ENCODE measurements around the gene TRHDE. TPM values are rescaled to one million over a fixed set of nuclear protein-coding genes. Genes with fewer than 3 reads are reported as not detected.

Gene TRHDE
- polyA plus RNA-seq, 1 donor from 2014 or later = 20.6 TPM

DNA sequence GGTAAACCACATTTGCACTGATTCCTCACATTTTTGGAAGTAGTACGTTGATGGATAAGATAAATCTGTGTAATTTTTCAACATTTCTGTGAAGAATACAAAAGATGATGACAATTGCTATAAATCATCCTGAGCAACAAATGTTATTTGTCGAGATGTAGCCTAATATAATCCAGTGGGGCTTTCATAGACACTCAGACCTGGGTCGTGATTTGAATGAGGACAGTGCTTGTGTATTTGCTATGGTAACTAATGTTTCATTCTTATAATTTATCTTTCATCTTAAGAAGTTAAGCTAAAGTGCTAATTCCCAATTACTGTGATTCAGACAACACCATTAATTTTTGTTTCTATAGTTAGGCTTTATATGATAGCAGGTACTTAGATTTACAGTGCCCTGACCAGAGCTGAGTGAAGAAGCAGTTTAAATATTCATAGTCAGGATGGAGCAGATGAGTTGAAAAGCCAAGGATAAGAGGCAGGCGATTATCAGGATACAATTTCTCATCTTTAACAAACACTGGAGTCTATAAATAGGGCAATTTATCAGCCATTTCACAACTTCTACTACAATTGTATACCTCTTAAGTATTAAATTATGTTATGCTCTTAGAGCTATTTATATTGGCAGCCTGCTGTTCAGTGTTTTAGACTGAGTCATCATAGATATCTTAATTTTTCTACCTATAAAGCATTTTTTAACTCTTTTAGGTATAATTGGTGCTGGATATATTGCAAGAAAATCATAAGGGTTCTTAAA lies 359.9 kb downstream of the TRHDE start:
- H3K9ac ChIP-seq (ENCODE audit: low read length) = no peak overlapping the region
- no peak overlapping the region for H3K4me3 ChIP-seq (ENCODE audit: low read length)
- no peaks in the 10 kb centered on the region for H3K9me3 ChIP-seq (ENCODE audit: low read length)
- no peak overlapping the region for H2AFZ ChIP-seq (ENCODE audit: low read depth, low read length)
- H3K79me2 ChIP-seq (replicated peaks; ENCODE audit: insufficient read depth, low read length) = no peaks in the 10 kb centered on the region
- H3F3A ChIP-seq (ENCODE audit: insufficient read depth, low read length, poor library complexity, severe bottlenecking) = no peaks in the 10 kb centered on the region
- H3K27ac ChIP-seq (ENCODE audit: low read length) = no peak overlapping the region
- TF ChIP-seq, protein P1, sequence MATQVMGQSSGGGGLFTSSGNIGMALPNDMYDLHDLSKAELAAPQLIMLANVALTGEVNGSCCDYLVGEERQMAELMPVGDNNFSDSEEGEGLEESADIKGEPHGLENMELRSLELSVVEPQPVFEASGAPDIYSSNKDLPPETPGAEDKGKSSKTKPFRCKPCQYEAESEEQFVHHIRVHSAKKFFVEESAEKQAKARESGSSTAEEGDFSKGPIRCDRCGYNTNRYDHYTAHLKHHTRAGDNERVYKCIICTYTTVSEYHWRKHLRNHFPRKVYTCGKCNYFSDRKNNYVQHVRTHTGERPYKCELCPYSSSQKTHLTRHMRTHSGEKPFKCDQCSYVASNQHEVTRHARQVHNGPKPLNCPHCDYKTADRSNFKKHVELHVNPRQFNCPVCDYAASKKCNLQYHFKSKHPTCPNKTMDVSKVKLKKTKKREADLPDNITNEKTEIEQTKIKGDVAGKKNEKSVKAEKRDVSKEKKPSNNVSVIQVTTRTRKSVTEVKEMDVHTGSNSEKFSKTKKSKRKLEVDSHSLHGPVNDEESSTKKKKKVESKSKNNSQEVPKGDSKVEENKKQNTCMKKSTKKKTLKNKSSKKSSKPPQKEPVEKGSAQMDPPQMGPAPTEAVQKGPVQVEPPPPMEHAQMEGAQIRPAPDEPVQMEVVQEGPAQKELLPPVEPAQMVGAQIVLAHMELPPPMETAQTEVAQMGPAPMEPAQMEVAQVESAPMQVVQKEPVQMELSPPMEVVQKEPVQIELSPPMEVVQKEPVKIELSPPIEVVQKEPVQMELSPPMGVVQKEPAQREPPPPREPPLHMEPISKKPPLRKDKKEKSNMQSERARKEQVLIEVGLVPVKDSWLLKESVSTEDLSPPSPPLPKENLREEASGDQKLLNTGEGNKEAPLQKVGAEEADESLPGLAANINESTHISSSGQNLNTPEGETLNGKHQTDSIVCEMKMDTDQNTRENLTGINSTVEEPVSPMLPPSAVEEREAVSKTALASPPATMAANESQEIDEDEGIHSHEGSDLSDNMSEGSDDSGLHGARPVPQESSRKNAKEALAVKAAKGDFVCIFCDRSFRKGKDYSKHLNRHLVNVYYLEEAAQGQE (IDR thresholded peaks at IDR 0.05; ENCODE audit: borderline replicate concordance) = no peak
- TF ChIP-seq POLR2AphosphoS5 (IDR thresholded peaks at IDR 0.05) (no peak), RAD21 (conservative IDR thresholded peaks at IDR 0.05) (no peak), TAF1 (IDR thresholded peaks at IDR 0.05; ENCODE audit: low read depth) (no peak), MXI1 (conservative IDR thresholded peaks at IDR 0.05; ENCODE audit: poor library complexity, severe bottlenecking) (no peak), EP300 (conservative IDR thresholded peaks at IDR 0.05; ENCODE audit: poor library complexity, severe bottlenecking) (no peak), EZH2 (IDR thresholded peaks at IDR 0.05; ENCODE audit: borderline replicate concordance, insufficient read depth, low read length, poor library complexity, severe bottlenecking) (no peak), SMC3 (conservative IDR thresholded peaks at IDR 0.05; ENCODE audit: poor library complexity) (no peak)
- TF ChIP-seq, protein P2, sequence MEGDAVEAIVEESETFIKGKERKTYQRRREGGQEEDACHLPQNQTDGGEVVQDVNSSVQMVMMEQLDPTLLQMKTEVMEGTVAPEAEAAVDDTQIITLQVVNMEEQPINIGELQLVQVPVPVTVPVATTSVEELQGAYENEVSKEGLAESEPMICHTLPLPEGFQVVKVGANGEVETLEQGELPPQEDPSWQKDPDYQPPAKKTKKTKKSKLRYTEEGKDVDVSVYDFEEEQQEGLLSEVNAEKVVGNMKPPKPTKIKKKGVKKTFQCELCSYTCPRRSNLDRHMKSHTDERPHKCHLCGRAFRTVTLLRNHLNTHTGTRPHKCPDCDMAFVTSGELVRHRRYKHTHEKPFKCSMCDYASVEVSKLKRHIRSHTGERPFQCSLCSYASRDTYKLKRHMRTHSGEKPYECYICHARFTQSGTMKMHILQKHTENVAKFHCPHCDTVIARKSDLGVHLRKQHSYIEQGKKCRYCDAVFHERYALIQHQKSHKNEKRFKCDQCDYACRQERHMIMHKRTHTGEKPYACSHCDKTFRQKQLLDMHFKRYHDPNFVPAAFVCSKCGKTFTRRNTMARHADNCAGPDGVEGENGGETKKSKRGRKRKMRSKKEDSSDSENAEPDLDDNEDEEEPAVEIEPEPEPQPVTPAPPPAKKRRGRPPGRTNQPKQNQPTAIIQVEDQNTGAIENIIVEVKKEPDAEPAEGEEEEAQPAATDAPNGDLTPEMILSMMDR (IDR thresholded peaks at IDR 0.05; ENCODE audit: poor library complexity, severe bottlenecking) = no peak
- H3K27me3 ChIP-seq (ENCODE audit: insufficient read depth, low read depth, low read length) = no peaks in the 10 kb centered on the region
- no peaks in the 10 kb centered on the region for H3K36me3 ChIP-seq (ENCODE audit: insufficient read depth, low read length)
- no peak overlapping the region for H3K4me2 ChIP-seq (ENCODE audit: low read length)
- no peaks in the 10 kb centered on the region for H4K20me1 ChIP-seq (ENCODE audit: insufficient read depth)
- H3K9me2 ChIP-seq (ENCODE audit: insufficient read depth, low read length) = no peaks in the 10 kb centered on the region

DNA sequence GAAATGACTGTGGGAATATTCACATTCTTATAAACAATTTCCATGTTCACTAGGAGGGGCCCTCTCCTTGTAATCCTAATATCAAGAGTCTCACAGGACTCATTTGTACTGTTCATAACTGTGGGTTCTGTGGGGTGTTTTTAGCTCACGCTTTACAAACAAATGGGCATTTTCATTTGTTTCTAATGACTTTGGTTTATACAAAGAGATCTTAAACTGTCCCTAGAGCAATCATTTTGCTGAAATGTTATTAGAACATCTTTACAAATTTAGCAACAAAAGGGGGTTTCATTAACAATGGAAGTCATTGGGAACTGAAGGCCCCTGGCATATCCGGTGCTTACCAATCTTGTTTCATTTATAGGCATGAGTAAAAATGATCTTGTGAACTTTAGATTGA lies 370.5 kb downstream of the TRHDE start:
- Histone ChIP-seq H2AFZ (ENCODE audit: low read depth, low read length) (no peak overlapping the region), H3K79me2 (replicated peaks; ENCODE audit: insufficient read depth, low read length) (no peaks in the 10 kb centered on the region), H3K36me3 (ENCODE audit: insufficient read depth, low read length) (no peaks in the 10 kb centered on the region), H3K9me3 (ENCODE audit: low read length) (no peaks in the 10 kb centered on the region), H3K9me2 (ENCODE audit: insufficient read depth, low read length) (no peaks in the 10 kb centered on the region), H3K9ac (ENCODE audit: low read length) (no peak overlapping the region), H3K4me2 (ENCODE audit: low read length) (no peak overlapping the region), H3F3A (ENCODE audit: insufficient read depth, low read length, poor library complexity, severe bottlenecking) (no peaks in the 10 kb centered on the region), H3K27me3 (ENCODE audit: insufficient read depth, low read depth, low read length) (no peaks in the 10 kb centered on the region), H3K27ac (ENCODE audit: low read length) (no peak overlapping the region), H4K20me1 (ENCODE audit: insufficient read depth) (no peaks in the 10 kb centered on the region), H3K4me3 (ENCODE audit: low read length) (no peak overlapping the region)
- TF ChIP-seq TAF1 (IDR thresholded peaks at IDR 0.05; ENCODE audit: low read depth) (no peak), RAD21 (conservative IDR thresholded peaks at IDR 0.05) (no peak), EZH2 (IDR thresholded peaks at IDR 0.05; ENCODE audit: borderline replicate concordance, insufficient read depth, low read length, poor library complexity, severe bottlenecking) (no peak), SMC3 (conservative IDR thresholded peaks at IDR 0.05; ENCODE audit: poor library complexity) (no peak), POLR2AphosphoS5 (IDR thresholded peaks at IDR 0.05) (no peak), EP300 (conservative IDR thresholded peaks at IDR 0.05; ENCODE audit: poor library complexity, severe bottlenecking) (no peak), MXI1 (conservative IDR thresholded peaks at IDR 0.05; ENCODE audit: poor library complexity, severe bottlenecking) (no peak)
- TF ChIP-seq, protein P2 (IDR thresholded peaks at IDR 0.05; ENCODE audit: poor library complexity, severe bottlenecking) = no peak
- TF ChIP-seq, protein P1 (IDR thresholded peaks at IDR 0.05; ENCODE audit: borderline replicate concordance) = no peak
